Measurements from ENCODE around the gene SLC25A5. TPM values are rescaled to one million over a fixed set of nuclear protein-coding genes. Genes with fewer than 3 reads are reported as not detected.
A peak's percentile ranks its signal among the peaks of the same experiment; 100 is the strongest.

The SLC25A5 gene
- total RNA-seq, 4 donors from 2014 or later, result 319 to 1,302 (median 724) TPM

- H3K4me1 ChIP-seq, result peaks cover 0 to 9% (median 1%) of the 10 kb centered on the region in 4 donors
- H3K36me3 ChIP-seq, result no peaks in the 10 kb centered on the region
- peak overlapping the region; percentile 47 to 75 (median 64) for H3K27ac ChIP-seq
- H3K4me3 ChIP-seq, result no peak overlapping the region
- DNase-seq, result peak; percentile 54
- intact Hi-C loops (cut with DNase I; ENCODE audit: low total_unique reads), result no loop called here
- TF ChIP-seq POLR2A (IDR thresholded peaks at IDR 0.05), result no peak
- peak in 1 of 3 donors; percentile 18 for TF ChIP-seq POLR2AphosphoS5 (IDR thresholded peaks at IDR 0.05)
- 30% methylated on average over 3 of the region's 3 CpGs; no CpG with 5 or more reads in 1 of the 2 donors for WGBS, 2 donors (ENCODE audit: low coverage in 1 of 2)
- no peaks in the 10 kb centered on the region for H3K27me3 ChIP-seq
- H3K9me3 ChIP-seq, result no peaks in the 10 kb centered on the region
- in situ Hi-C loops (cut with MboI; ENCODE audit: low pct_ligation_motif_present in 1 of 4, low pct_unique_long_range_greater_than_20kb in 1 of 4, low sequenced_read_pairs in 3 of 4), result no loop called here
Observed at GRCh38 chrX:119477812-119478232, 9.6 kb downstream of the SLC25A5 start.

DNA sequence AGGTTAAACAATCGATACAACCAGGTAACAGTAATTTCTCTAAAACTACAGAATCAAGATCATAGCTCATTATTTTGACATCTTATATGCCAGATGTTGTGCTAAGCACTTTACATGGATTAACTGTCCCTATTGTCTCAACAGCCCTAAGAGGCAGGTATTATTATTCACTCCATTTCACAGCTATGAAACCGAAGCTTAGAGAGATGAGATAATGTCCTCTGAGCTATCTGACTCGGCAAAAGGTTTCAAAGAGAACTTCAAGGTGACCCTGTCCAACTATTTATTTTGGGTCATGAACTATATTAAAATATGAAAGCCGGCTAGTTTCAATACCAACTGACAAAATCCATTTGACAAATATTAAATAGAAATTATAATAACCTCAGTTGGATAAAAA, 10.3 kb downstream of the SLC25A5 start:
- Histone ChIP-seq H3K36me3 (no peaks in the 10 kb centered on the region), H3K27me3 (no peaks in the 10 kb centered on the region), H3K4me1 (peaks cover 0 to 9% (median 1%) of the 10 kb centered on the region in 4 donors), H3K27ac (peak overlapping the region; percentile 47 to 75 (median 64)), H3K9me3 (no peaks in the 10 kb centered on the region), H3K4me3 (no peak overlapping the region)
- no peak for TF ChIP-seq POLR2AphosphoS5 (IDR thresholded peaks at IDR 0.05)
- TF ChIP-seq POLR2A (IDR thresholded peaks at IDR 0.05), result no peak
- TF ChIP-seq EP300 (IDR thresholded peaks at IDR 0.05; ENCODE audit: low read depth), result no peak
- TF ChIP-seq, protein P1, sequence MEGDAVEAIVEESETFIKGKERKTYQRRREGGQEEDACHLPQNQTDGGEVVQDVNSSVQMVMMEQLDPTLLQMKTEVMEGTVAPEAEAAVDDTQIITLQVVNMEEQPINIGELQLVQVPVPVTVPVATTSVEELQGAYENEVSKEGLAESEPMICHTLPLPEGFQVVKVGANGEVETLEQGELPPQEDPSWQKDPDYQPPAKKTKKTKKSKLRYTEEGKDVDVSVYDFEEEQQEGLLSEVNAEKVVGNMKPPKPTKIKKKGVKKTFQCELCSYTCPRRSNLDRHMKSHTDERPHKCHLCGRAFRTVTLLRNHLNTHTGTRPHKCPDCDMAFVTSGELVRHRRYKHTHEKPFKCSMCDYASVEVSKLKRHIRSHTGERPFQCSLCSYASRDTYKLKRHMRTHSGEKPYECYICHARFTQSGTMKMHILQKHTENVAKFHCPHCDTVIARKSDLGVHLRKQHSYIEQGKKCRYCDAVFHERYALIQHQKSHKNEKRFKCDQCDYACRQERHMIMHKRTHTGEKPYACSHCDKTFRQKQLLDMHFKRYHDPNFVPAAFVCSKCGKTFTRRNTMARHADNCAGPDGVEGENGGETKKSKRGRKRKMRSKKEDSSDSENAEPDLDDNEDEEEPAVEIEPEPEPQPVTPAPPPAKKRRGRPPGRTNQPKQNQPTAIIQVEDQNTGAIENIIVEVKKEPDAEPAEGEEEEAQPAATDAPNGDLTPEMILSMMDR (IDR thresholded peaks at IDR 0.05), result no peak
- WGBS, 2 donors (ENCODE audit: low coverage in 1 of 2), result 85 to 100% methylated on average over 1 to 4 of the region's 4 CpGs
- in situ Hi-C loops (cut with MboI; ENCODE audit: low pct_ligation_motif_present in 1 of 4, low pct_unique_long_range_greater_than_20kb in 1 of 4, low sequenced_read_pairs in 3 of 4), result no loop called here
- DNase-seq, result no peak
- intact Hi-C loops (cut with DNase I; ENCODE audit: low total_unique reads), result no loop called here

GRCh38 chrX:119479845-119480244, 11.6 kb downstream of the SLC25A5 start:
- 82 to 90% methylated on average over 2 of the region's 2 CpGs for WGBS, 2 donors (ENCODE audit: low coverage in 1 of 2)
- in situ Hi-C loops (cut with MboI; ENCODE audit: low pct_ligation_motif_present in 1 of 4, low pct_unique_long_range_greater_than_20kb in 1 of 4, low sequenced_read_pairs in 3 of 4), result no loop called here
- H3K9me3 ChIP-seq, result no peaks in the 10 kb centered on the region

GRCh38 chrX:119481323-119481801, 13.1 kb downstream of the SLC25A5 start:
- DNase-seq, result no peak
- 70% methylated on average over 4 of the region's 4 CpGs; no CpG with 5 or more reads in 1 of the 2 donors for WGBS, 2 donors (ENCODE audit: low coverage in 1 of 2)
- H3K36me3 ChIP-seq, result no peaks in the 10 kb centered on the region
- no peaks in the 10 kb centered on the region for H3K27me3 ChIP-seq
- intact Hi-C loops (cut with DNase I; ENCODE audit: low total_unique reads) (no loop called here), in situ Hi-C loops (cut with MboI; ENCODE audit: low pct_ligation_motif_present in 1 of 4, low pct_unique_long_range_greater_than_20kb in 1 of 4, low sequenced_read_pairs in 3 of 4) (no loop called here)
- TF ChIP-seq POLR2AphosphoS5 (IDR thresholded peaks at IDR 0.05) (no peak), POLR2A (IDR thresholded peaks at IDR 0.05) (no peak), EP300 (IDR thresholded peaks at IDR 0.05; ENCODE audit: low read depth) (no peak)
- TF ChIP-seq, protein P1 (IDR thresholded peaks at IDR 0.05), result no peak
- H3K9me3 ChIP-seq, result no peaks in the 10 kb centered on the region
- H3K27ac ChIP-seq, result no peak overlapping the region
- no peak overlapping the region for H3K4me3 ChIP-seq
- H3K4me1 ChIP-seq, result peaks cover 0 to 9% (median 1%) of the 10 kb centered on the region in 4 donors

More at GRCh38 chrX:119479845-119480244, 11.6 kb downstream of the SLC25A5 start:
- TF ChIP-seq EP300 (IDR thresholded peaks at IDR 0.05; ENCODE audit: low read depth) (no peak), POLR2AphosphoS5 (IDR thresholded peaks at IDR 0.05) (no peak), POLR2A (IDR thresholded peaks at IDR 0.05) (no peak)
- TF ChIP-seq, protein P1 (IDR thresholded peaks at IDR 0.05), result no peak
- Histone ChIP-seq H3K36me3 (no peaks in the 10 kb centered on the region), H3K27ac (no peak overlapping the region), H3K4me3 (no peak overlapping the region), H3K4me1 (peaks cover 0 to 9% (median 1%) of the 10 kb centered on the region in 4 donors), H3K27me3 (no peaks in the 10 kb centered on the region)
- intact Hi-C loops (cut with DNase I; ENCODE audit: low total_unique reads), result no loop called here
- DNase-seq, result no peak
